Chondrocyte (in vitro differentiated cells): ENCODE results near the gene RAD51B. TPM values are rescaled to one million over a fixed set of nuclear protein-coding genes. Genes with fewer than 3 reads are reported as not detected.
A peak's percentile ranks its signal among the peaks of the same experiment; 100 is the strongest.

Source experiments
- DNase-seq: peaks from one replicate; pipeline ENCODE4 v3.0.0; 2021; ENCODE audit warnings: mixed read lengths, low spot score
- H3K27ac Mint-ChIP-seq: one replicate; pipeline ENCODE4 v1.8.0; 2021; ENCODE audit warnings: mild to moderate bottlenecking, moderate library complexity, mixed read lengths; ENCODE audit not compliant: unreplicated experiment
- H3K27me3 Mint-ChIP-seq: 2 replicates; pipeline ENCODE4 v1.8.0; 2021; ENCODE audit warnings: low read depth, mixed read lengths
- H3K36me3 Mint-ChIP-seq: 2 replicates; pipeline ENCODE4 v1.8.0; 2021; ENCODE audit warnings: low read depth, mixed read lengths
- H3K4me1 Mint-ChIP-seq: 2 replicates; pipeline ENCODE4 v1.8.0; 2021; ENCODE audit warnings: low read depth, mild to moderate bottlenecking, mixed read lengths
- H3K4me3 Mint-ChIP-seq: one replicate; pipeline ENCODE4 v1.8.0; 2021; ENCODE audit warnings: mild to moderate bottlenecking, moderate library complexity, mixed read lengths; ENCODE audit not compliant: unreplicated experiment
- H3K9me3 Mint-ChIP-seq: 2 replicates; pipeline ENCODE4 v1.8.0; 2021; ENCODE audit warnings: low read depth, mixed read lengths
- total RNA-seq: library from RNA; stranded (reverse); gene quantifications from 3 replicates; pipeline ENCODE4 v1.2.1, GENCODE V29; 2021
- TF ChIP-seq, protein P1 (sequence below): fragments of 200-600 bp; sonication (generic); IDR thresholded peaks from 2 replicates; pipeline ENCODE4 v1.5.0; 2021; ENCODE audit warnings: antibody characterized with exemption, mild to moderate bottlenecking, moderate library complexity

RAD51B gene
- total RNA-seq, 1 donor from 2014 or later = 8.2 TPM

DNA sequence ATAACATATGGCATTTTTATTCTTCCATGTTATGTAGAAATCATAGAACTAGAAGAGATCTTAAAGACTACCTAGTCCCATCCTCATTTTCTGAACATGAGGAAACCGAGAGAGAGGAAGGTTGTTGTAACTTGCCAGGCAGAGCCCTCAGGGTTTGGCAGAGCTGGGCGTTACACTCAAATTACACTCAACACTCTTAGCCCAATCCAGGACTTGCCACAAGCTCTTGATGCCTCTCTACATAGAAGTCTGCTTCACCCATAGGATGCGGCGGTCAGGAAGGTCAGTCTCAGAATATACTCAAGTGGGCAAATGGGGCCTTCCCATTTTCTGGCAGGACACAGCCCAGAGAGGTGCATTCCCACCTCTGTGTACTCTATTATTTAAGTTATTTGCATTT lies 765.2 kb downstream of the RAD51B start:
- TF ChIP-seq, protein P1, sequence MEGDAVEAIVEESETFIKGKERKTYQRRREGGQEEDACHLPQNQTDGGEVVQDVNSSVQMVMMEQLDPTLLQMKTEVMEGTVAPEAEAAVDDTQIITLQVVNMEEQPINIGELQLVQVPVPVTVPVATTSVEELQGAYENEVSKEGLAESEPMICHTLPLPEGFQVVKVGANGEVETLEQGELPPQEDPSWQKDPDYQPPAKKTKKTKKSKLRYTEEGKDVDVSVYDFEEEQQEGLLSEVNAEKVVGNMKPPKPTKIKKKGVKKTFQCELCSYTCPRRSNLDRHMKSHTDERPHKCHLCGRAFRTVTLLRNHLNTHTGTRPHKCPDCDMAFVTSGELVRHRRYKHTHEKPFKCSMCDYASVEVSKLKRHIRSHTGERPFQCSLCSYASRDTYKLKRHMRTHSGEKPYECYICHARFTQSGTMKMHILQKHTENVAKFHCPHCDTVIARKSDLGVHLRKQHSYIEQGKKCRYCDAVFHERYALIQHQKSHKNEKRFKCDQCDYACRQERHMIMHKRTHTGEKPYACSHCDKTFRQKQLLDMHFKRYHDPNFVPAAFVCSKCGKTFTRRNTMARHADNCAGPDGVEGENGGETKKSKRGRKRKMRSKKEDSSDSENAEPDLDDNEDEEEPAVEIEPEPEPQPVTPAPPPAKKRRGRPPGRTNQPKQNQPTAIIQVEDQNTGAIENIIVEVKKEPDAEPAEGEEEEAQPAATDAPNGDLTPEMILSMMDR = no peak
- H3K27me3 Mint-ChIP-seq = no peaks in the 10 kb centered on the region
- H3K4me1 Mint-ChIP-seq = peaks cover 48% of the 10 kb centered on the region
- no peak overlapping the region for H3K4me3 Mint-ChIP-seq
- H3K27ac Mint-ChIP-seq = no peak overlapping the region
- peak; percentile 35 for DNase-seq
- peaks cover 7% of the 10 kb centered on the region for H3K36me3 Mint-ChIP-seq
- H3K9me3 Mint-ChIP-seq = peaks cover 8% of the 10 kb centered on the region

DNA sequence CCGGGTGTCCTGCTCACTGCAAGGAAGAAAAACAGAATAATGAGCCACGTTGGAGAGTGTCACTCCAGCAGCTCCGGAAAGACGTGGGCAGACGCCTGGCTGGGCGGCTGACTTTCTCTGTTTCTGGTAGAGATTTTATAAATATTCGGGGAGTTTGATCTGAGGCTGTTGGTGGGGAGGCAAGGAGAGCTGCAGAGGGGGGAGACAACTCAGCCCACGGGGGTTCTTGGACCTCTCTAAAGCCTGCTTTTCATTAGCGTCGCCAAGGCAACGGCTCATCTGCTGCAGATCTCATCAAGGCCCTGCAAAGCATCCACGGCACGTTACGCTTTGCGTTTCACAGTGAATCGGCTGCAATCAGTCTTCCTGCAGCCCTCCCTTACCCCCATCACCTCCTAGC lies 766.1 kb downstream of the RAD51B start:
- peaks cover 7% of the 10 kb centered on the region for H3K36me3 Mint-ChIP-seq
- H3K9me3 Mint-ChIP-seq = peaks cover 8% of the 10 kb centered on the region
- peak; percentile 34 for DNase-seq
- TF ChIP-seq, protein P1 = no peak
- peaks cover 54% of the 10 kb centered on the region for H3K4me1 Mint-ChIP-seq
- no peak overlapping the region for H3K4me3 Mint-ChIP-seq
- no peaks in the 10 kb centered on the region for H3K27me3 Mint-ChIP-seq
- peak overlapping the region; percentile 61 for H3K27ac Mint-ChIP-seq

DNA sequence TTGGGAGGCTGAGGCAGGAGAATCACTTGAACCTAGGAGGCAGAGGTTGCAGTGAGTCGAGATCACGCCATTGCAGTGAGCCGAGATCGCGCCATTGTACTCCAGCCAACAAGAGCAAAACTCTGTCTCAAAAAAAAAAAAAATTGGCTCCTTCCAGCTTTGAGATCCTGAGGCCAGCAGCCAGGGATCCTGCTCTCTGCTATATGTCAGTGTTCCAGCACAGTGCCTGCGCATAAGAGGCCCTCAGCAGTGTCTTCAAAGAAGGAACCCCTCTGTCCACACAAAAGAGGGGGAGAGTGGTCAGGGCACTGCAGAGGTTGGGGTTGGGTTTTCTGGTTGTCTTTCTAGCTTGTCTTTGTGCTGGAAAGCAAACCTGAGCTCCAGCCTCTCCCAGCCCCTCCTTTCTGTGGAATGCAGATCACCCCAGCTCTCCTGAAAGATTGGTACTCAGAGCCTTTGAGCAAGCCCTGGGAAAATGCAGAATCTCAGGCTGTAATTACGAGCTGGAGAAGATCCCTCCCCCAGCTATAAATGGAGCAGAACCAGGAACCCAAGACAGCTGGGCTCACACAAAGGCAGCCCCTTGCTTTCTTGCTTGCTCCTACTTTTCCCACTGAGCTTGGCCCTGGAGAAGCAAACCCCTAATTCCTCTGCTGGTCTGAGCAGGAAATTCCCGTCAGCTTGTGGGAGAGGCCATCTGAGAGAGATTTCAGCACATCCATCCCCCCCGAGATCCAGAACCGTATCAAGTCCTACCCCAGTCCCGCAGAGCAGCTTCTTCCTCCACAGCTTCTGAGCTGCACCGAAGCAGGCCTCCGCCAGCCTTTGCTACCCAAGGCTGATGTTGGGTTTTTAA lies 767.5 kb downstream of the RAD51B start:
- no peak for DNase-seq
- H3K27ac Mint-ChIP-seq = peak overlapping the region; percentile 42
- no peaks in the 10 kb centered on the region for H3K27me3 Mint-ChIP-seq
- H3K36me3 Mint-ChIP-seq = peaks cover 2% of the 10 kb centered on the region
- TF ChIP-seq, protein P1 = no peak
- peaks cover 58% of the 10 kb centered on the region for H3K4me1 Mint-ChIP-seq
- no peaks in the 10 kb centered on the region for H3K9me3 Mint-ChIP-seq
- no peak overlapping the region for H3K4me3 Mint-ChIP-seq

DNA sequence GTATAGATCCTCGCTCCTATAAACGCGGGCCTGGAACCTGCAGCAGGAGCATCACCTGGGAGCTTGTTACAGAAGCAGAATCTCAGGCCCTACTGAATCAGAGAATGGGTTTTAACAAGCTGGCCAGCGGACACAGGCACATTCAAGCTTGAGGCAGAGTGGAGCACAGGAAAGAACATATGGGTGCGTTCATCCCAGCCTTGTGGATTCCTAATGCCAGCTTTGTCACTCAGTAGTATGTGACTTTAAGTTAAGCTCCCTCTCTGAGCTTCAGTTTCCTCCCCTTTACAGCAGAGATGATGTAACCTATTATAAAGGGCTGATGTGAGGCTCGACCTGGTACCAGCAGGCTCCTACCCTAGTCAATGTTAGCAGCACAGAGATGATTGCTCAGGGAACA lies 768.4 kb downstream of the RAD51B start:
- TF ChIP-seq, protein P1 = no peak
- Mint-ChIP-seq H3K9me3 (no peaks in the 10 kb centered on the region), H3K27ac (peak overlapping the region; percentile 50), H3K4me1 (peaks cover 64% of the 10 kb centered on the region), H3K27me3 (no peaks in the 10 kb centered on the region), H3K36me3 (no peaks in the 10 kb centered on the region), H3K4me3 (no peak overlapping the region)
- DNase-seq = peak; percentile 27

DNA sequence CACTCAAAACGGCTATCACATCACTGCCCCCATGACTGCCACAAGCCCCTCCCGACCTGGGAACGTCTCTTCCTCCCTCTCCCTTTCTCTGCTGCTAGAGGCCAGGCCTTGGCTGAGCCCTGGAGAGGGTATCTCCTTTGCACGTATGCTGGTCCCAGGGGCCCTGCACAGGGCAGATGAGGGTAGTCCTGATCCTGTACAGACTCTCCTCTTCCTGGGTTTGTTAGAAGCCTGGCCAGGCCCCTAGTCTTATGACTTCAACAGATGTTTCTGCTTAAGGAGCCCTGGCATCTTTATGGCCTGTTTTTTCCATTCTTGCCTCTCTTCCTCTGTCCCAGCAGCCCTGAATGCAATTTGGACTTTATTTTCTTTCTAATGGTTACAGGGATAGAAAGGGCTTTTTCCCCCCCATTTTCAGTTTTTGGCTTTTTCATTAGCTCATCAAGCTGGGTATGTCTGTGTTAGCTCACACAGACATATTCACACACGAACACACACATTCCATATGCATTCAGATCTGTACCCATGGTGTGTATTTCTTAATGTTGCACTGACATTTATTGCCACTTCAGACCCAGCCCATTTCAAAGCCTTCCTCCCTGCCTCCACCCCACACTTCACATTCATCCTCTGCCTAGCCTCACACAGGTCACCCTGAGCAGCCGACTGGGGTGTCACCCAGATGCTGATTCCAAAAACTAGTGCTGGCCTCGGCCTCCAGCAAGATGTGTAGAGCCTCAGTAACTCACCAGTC lies 770.0 kb downstream of the RAD51B start:
- peaks cover 78% of the 10 kb centered on the region for H3K4me1 Mint-ChIP-seq
- DNase-seq = no peak
- TF ChIP-seq, protein P1 = no peak
- H3K36me3 Mint-ChIP-seq = no peaks in the 10 kb centered on the region
- H3K4me3 Mint-ChIP-seq = no peak overlapping the region
- H3K27me3 Mint-ChIP-seq = no peaks in the 10 kb centered on the region
- H3K9me3 Mint-ChIP-seq = no peaks in the 10 kb centered on the region
- H3K27ac Mint-ChIP-seq = peak overlapping the region; percentile 80
